ENCODE measurements around the gene WDR87. TPM values are rescaled to one million over a fixed set of nuclear protein-coding genes. Genes with fewer than 3 reads are reported as not detected.

Gene WDR87
- polyA plus RNA-seq (2013, experiment 1 of 2): not detected
- polyA plus RNA-seq (2013, experiment 2 of 2): not detected

GRCh38 chr19:37905946-37906868 is at the start of gene WDR87:
Gene WDR87, minus strand, starts transcription at chr19:37906594. Its CDS starts 8,355 bp downstream, at chr19:37898239.
- 6% methylated on average over 59 of the region's 63 CpGs for WGBS
- Histone ChIP-seq H4K8ac (ENCODE audit: low read length) (peak within 1 kb of the TSS; percentile 93), H2BK12ac (ENCODE audit: low read length in 2 of 2) (peak within 1 kb of the TSS; percentile 57 to 79), H3K14ac (ENCODE audit: low read length in 2 of 2) (peak within 1 kb of the TSS in 1 of 2 experiments; percentile 98), H3K23ac (ENCODE audit: low read length in 2 of 2) (peak within 1 kb of the TSS in 1 of 2 experiments; percentile 6), H3K79me1 (replicated peaks; ENCODE audit: low read length, poor library complexity, severe bottlenecking) (peaks cover 2% of the 10 kb centered on the region), H2AFZ (ENCODE audit: low read depth, low read length) (peak within 1 kb of the TSS; percentile 95), H3K4me3 (ENCODE audit: insufficient read depth in 1 of 2, low read depth in 1 of 2, low read length in 2 of 2) (peak within 1 kb of the TSS; percentile 87 to 95), H3K4me1 (ENCODE audit: control insufficient read depth, insufficient read depth, low read depth, low read length) (peaks cover 18% of the 10 kb centered on the region), H3K27ac (ENCODE audit: low read length, poor library complexity, severe bottlenecking) (peak within 1 kb of the TSS; percentile 93), H3K18ac (ENCODE audit: low read depth in 1 of 2, low read length in 2 of 2) (peak within 1 kb of the TSS; percentile 68 to 96), H2BK15ac (ENCODE audit: low read depth, poor library complexity, severe bottlenecking) (peak within 1 kb of the TSS; percentile 63), H2BK120ac (ENCODE audit: low read depth, low read length) (peak within 1 kb of the TSS; percentile 80), H3K9ac (ENCODE audit: low read length) (peak within 1 kb of the TSS; percentile 91), H4K91ac (ENCODE audit: low read length) (peak within 1 kb of the TSS; percentile 43), H3K27me3 (ENCODE audit: control insufficient read depth in 1 of 2, insufficient read depth in 1 of 2, low read length in 2 of 2) (no peaks in the 10 kb centered on the region), H3K4ac (ENCODE audit: low read depth in 1 of 2, low read length in 2 of 2) (peak within 1 kb of the TSS; percentile 18 to 87), H2AK5ac (ENCODE audit: low read length, severe bottlenecking) (peak within 1 kb of the TSS; percentile 7), H3K36me3 (ENCODE audit: control insufficient read depth in 1 of 2, insufficient read depth in 2 of 2, low read depth in 1 of 2, low read length in 2 of 2) (no peaks in the 10 kb centered on the region), H2BK5ac (ENCODE audit: low read depth, low read length, poor library complexity, severe bottlenecking) (peak within 1 kb of the TSS; percentile 97), H3K4me2 (ENCODE audit: low read length, poor library complexity, severe bottlenecking) (peak within 1 kb of the TSS; percentile 72), H3K9me3 (ENCODE audit: control insufficient read depth, low read length) (no peaks in the 10 kb centered on the region)
- DNase-seq: no peak

DNA sequence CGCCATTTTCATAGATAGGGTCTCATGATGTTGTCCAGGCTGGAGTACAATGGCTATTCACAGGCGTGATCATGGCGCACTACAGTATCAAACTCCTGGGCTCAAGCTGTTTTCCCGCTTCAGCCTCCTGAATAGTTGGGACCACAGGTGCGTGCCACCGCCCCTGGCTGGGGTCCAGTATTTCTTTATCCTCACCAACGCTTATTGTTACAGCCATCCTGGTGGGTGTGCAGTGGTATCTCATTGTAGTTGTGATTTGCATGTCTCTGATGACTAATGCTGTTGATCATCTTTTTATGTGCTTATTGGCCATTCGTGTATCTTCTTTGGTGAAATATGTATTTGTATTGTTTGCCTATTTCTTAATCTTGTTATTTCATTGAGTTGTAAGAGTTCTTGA is 49.6 kb upstream of the WDR87 start:
- peaks cover 13% of the 10 kb centered on the region for H3K4me1 ChIP-seq (ENCODE audit: control insufficient read depth, insufficient read depth, low read depth, low read length)
- no peak for DNase-seq

GRCh38 chr19:37954421-37954874 is 48.1 kb upstream of the WDR87 start:
- Histone ChIP-seq H2BK15ac (ENCODE audit: low read depth, poor library complexity, severe bottlenecking) (no peak overlapping the region), H3K4me1 (ENCODE audit: control insufficient read depth, insufficient read depth, low read depth, low read length) (peaks cover 13% of the 10 kb centered on the region), H3K4ac (ENCODE audit: low read depth in 1 of 2, low read length in 2 of 2) (no peak overlapping the region), H3K27me3 (ENCODE audit: control insufficient read depth in 1 of 2, insufficient read depth in 1 of 2, low read length in 2 of 2) (no peaks in the 10 kb centered on the region), H2BK12ac (ENCODE audit: low read length in 2 of 2) (no peak overlapping the region), H3K23ac (ENCODE audit: low read length in 2 of 2) (no peak overlapping the region), H3K4me3 (ENCODE audit: insufficient read depth in 1 of 2, low read depth in 1 of 2, low read length in 2 of 2) (no peak overlapping the region), H2BK120ac (ENCODE audit: low read depth, low read length) (no peak overlapping the region), H4K8ac (ENCODE audit: low read length) (no peak overlapping the region), H3K27ac (ENCODE audit: low read length, poor library complexity, severe bottlenecking) (peak overlapping the region; percentile 88), H3K18ac (ENCODE audit: low read depth in 1 of 2, low read length in 2 of 2) (no peak overlapping the region), H4K91ac (ENCODE audit: low read length) (no peak overlapping the region), H3K9me3 (ENCODE audit: control insufficient read depth, low read length) (no peaks in the 10 kb centered on the region), H2AFZ (ENCODE audit: low read depth, low read length) (peak overlapping the region; percentile 11), H2BK5ac (ENCODE audit: low read depth, low read length, poor library complexity, severe bottlenecking) (no peak overlapping the region), H3K9ac (ENCODE audit: low read length) (peak overlapping the region; percentile 35), H2AK5ac (ENCODE audit: low read length, severe bottlenecking) (peak overlapping the region; percentile 99), H3K4me2 (ENCODE audit: low read length, poor library complexity, severe bottlenecking) (no peak overlapping the region), H3K36me3 (ENCODE audit: control insufficient read depth in 1 of 2, insufficient read depth in 2 of 2, low read depth in 1 of 2, low read length in 2 of 2) (peaks cover 4 to 8% of the 10 kb centered on the region in 2 experiments), H3K14ac (ENCODE audit: low read length in 2 of 2) (no peak overlapping the region), H3K79me1 (replicated peaks; ENCODE audit: low read length, poor library complexity, severe bottlenecking) (peaks cover 8% of the 10 kb centered on the region)
- 86% methylated on average over 10 of the region's 10 CpGs for WGBS
- DNase-seq: no peak

More for the DNA sequence above, 49.6 kb upstream of the WDR87 start:
- no peak overlapping the region for H3K27ac ChIP-seq (ENCODE audit: low read length, poor library complexity, severe bottlenecking)
- no peak overlapping the region for H4K8ac ChIP-seq (ENCODE audit: low read length)
- H4K91ac ChIP-seq (ENCODE audit: low read length): no peak overlapping the region
- no peaks in the 10 kb centered on the region for H3K36me3 ChIP-seq (ENCODE audit: control insufficient read depth in 1 of 2, insufficient read depth in 2 of 2, low read depth in 1 of 2, low read length in 2 of 2)
- no peak overlapping the region for H2BK5ac ChIP-seq (ENCODE audit: low read depth, low read length, poor library complexity, severe bottlenecking)
- no peak overlapping the region for H3K18ac ChIP-seq (ENCODE audit: low read depth in 1 of 2, low read length in 2 of 2)
- no peak overlapping the region for H3K4me3 ChIP-seq (ENCODE audit: insufficient read depth in 1 of 2, low read depth in 1 of 2, low read length in 2 of 2)
- no peak overlapping the region for H3K23ac ChIP-seq (ENCODE audit: low read length in 2 of 2)
- no peak overlapping the region for H2BK15ac ChIP-seq (ENCODE audit: low read depth, poor library complexity, severe bottlenecking)
- no peak overlapping the region for H3K9ac ChIP-seq (ENCODE audit: low read length)
- H2BK12ac ChIP-seq (ENCODE audit: low read length in 2 of 2): no peak overlapping the region
- H3K27me3 ChIP-seq (ENCODE audit: control insufficient read depth in 1 of 2, insufficient read depth in 1 of 2, low read length in 2 of 2): no peaks in the 10 kb centered on the region
- H2AFZ ChIP-seq (ENCODE audit: low read depth, low read length): no peak overlapping the region
- no peaks in the 10 kb centered on the region for H3K9me3 ChIP-seq (ENCODE audit: control insufficient read depth, low read length)
- H3K14ac ChIP-seq (ENCODE audit: low read length in 2 of 2): no peak overlapping the region
- WGBS: 93% methylated on average over 8 of the region's 8 CpGs
- peak overlapping the region; percentile 80 for H2AK5ac ChIP-seq (ENCODE audit: low read length, severe bottlenecking)
- no peak overlapping the region for H3K4ac ChIP-seq (ENCODE audit: low read depth in 1 of 2, low read length in 2 of 2)
- no peak overlapping the region for H2BK120ac ChIP-seq (ENCODE audit: low read depth, low read length)
- H3K4me2 ChIP-seq (ENCODE audit: low read length, poor library complexity, severe bottlenecking): no peak overlapping the region
- peaks cover 5% of the 10 kb centered on the region for H3K79me1 ChIP-seq (replicated peaks; ENCODE audit: low read length, poor library complexity, severe bottlenecking)

GRCh38 chr19:37953918-37954303 is 47.5 kb upstream of the WDR87 start:
- no peaks in the 10 kb centered on the region for H3K9me3 ChIP-seq (ENCODE audit: control insufficient read depth, low read length)
- no peaks in the 10 kb centered on the region for H3K27me3 ChIP-seq (ENCODE audit: control insufficient read depth in 1 of 2, insufficient read depth in 1 of 2, low read length in 2 of 2)
- H3K27ac ChIP-seq (ENCODE audit: low read length, poor library complexity, severe bottlenecking): peak overlapping the region; percentile 88
- H2AK5ac ChIP-seq (ENCODE audit: low read length, severe bottlenecking): peak overlapping the region; percentile 99
- no CpG with 5 or more reads among the region's 1 CpG for whole genome bisulfite sequencing
- H3K36me3 ChIP-seq (ENCODE audit: control insufficient read depth in 1 of 2, insufficient read depth in 2 of 2, low read depth in 1 of 2, low read length in 2 of 2): peaks cover 4 to 8% of the 10 kb centered on the region in 2 experiments
- DNase-seq: no peak
- H2BK15ac ChIP-seq (ENCODE audit: low read depth, poor library complexity, severe bottlenecking): no peak overlapping the region
- H4K91ac ChIP-seq (ENCODE audit: low read length): no peak overlapping the region
- H3K23ac ChIP-seq (ENCODE audit: low read length in 2 of 2): no peak overlapping the region
- H3K4ac ChIP-seq (ENCODE audit: low read depth in 1 of 2, low read length in 2 of 2): no peak overlapping the region
- peak overlapping the region; percentile 35 for H3K9ac ChIP-seq (ENCODE audit: low read length)
- peaks cover 8% of the 10 kb centered on the region for H3K79me1 ChIP-seq (replicated peaks; ENCODE audit: low read length, poor library complexity, severe bottlenecking)
- no peak overlapping the region for H2AFZ ChIP-seq (ENCODE audit: low read depth, low read length)
- no peak overlapping the region for H2BK5ac ChIP-seq (ENCODE audit: low read depth, low read length, poor library complexity, severe bottlenecking)
- H3K4me2 ChIP-seq (ENCODE audit: low read length, poor library complexity, severe bottlenecking): no peak overlapping the region
- H3K18ac ChIP-seq (ENCODE audit: low read depth in 1 of 2, low read length in 2 of 2): no peak overlapping the region
- H3K4me3 ChIP-seq (ENCODE audit: insufficient read depth in 1 of 2, low read depth in 1 of 2, low read length in 2 of 2): no peak overlapping the region
- H3K14ac ChIP-seq (ENCODE audit: low read length in 2 of 2): no peak overlapping the region
- peaks cover 13% of the 10 kb centered on the region for H3K4me1 ChIP-seq (ENCODE audit: control insufficient read depth, insufficient read depth, low read depth, low read length)
- H2BK12ac ChIP-seq (ENCODE audit: low read length in 2 of 2): no peak overlapping the region
- H4K8ac ChIP-seq (ENCODE audit: low read length): no peak overlapping the region
- H2BK120ac ChIP-seq (ENCODE audit: low read depth, low read length): no peak overlapping the region

Measured in mesenchymal stem cell (in vitro differentiated cells and primary cell).